Islet of Langerhans (tissue), 1 donor: Measurements from ENCODE around the gene PPIE.

Experiments
- FAIRE-seq: peaks from one replicate; lab custom pipeline; 2011; peaks lifted over from hg19 to GRCh38; lab: Jason Lieb, UNC

Gene PPIE

GRCh38 chr1:39808784-39809517, 70.3 kb downstream of the PPIE start:
- FAIRE-seq: no peak

GRCh38 chr1:39812913-39813312, 74.2 kb downstream of the PPIE start:
- FAIRE-seq: no peak
